OCI-LY3 (cell line): ENCODE measurements around the gene PYCR2.

Source experiments
- H2AFZ ChIP-seq: fragments of 200-600, 300-600 bp; shearing (Covaris generic); 2 replicates; pipeline ENCODE4 v1.6.0; 2014; ENCODE audit warnings: antibody characterized with exemption, low read depth, low read length
- H3K27ac ChIP-seq: fragments of 200-600, 300-600 bp; sonication (generic); 2 replicates; pipeline ENCODE4 v1.5.1; 2014; ENCODE audit warnings: mild to moderate bottlenecking, low read length, moderate library complexity, mixed read lengths
- H3K27me3 ChIP-seq: fragments of 200-600, 300-600 bp; sonication (generic); 2 replicates; pipeline ENCODE4 v1.6.1; 2014; ENCODE audit warnings: low read depth, low read length, mixed read lengths
- H3K36me3 ChIP-seq: fragments of 200-600, 300-600 bp; sonication (generic); replicated peaks from 2 replicates; pipeline ENCODE3; 2014; ENCODE audit warnings: low read depth, low read length, mixed read lengths
- H3K4me1 ChIP-seq: fragments of 300-600, 200-600 bp; sonication (generic); 2 replicates; pipeline ENCODE4 v1.6.1; 2014; ENCODE audit warnings: low read length, mixed read lengths
- H3K4me2 ChIP-seq: fragments of 200-600, 300-600 bp; sonication (generic); 2 replicates; pipeline ENCODE4 v1.6.1; 2014; ENCODE audit warnings: low read length, mixed read lengths
- H3K4me3 ChIP-seq: fragments of 300-600, 200-600 bp; sonication (generic); 2 replicates; pipeline ENCODE4 v1.5.1; 2014; ENCODE audit warnings: antibody characterized with exemption, mild to moderate bottlenecking, low read length, moderate library complexity
- H3K79me2 ChIP-seq: fragments of 300-600, 200-600 bp; shearing (Covaris generic); 2 replicates; pipeline ENCODE4 v1.6.1; 2014; ENCODE audit warnings: mild to moderate bottlenecking, low read length, mixed read lengths
- H3K9ac ChIP-seq: fragments of 300-600, 200-600 bp; shearing (Covaris generic); 2 replicates; pipeline ENCODE4 v1.6.0; 2014; ENCODE audit warnings: mild to moderate bottlenecking, low read length, moderate library complexity
- H3K9me3 ChIP-seq: fragments of 200-600, 300-600 bp; shearing (Covaris generic); 2 replicates; pipeline ENCODE4 v1.6.1; 2014; ENCODE audit warnings: low read length, mixed read lengths; ENCODE audit not compliant: insufficient read depth
- H4K20me1 ChIP-seq: fragments of 200-600, 300-600 bp; sonication (generic); 2 replicates; pipeline ENCODE4 v1.6.1; 2016; ENCODE audit warnings: low read length, mixed read lengths; ENCODE audit not compliant: insufficient read depth
- EZH2phosphoT487 ChIP-seq: fragments of 200-600 bp; shearing (Covaris generic); IDR thresholded peaks from 2 replicates; pipeline ENCODE4 v1.6.1; 2018; ENCODE audit warnings: antibody characterized with exemption, mixed run types, low read depth
- TF ChIP-seq, protein P1 (sequence below): fragments of 200-600, 300-600 bp; sonication (generic); IDR thresholded peaks from 2 replicates; pipeline ENCODE4 v1.5.1; 2014; ENCODE audit warnings: antibody characterized with exemption, low read length, low read depth

PYCR2 gene

DNA sequence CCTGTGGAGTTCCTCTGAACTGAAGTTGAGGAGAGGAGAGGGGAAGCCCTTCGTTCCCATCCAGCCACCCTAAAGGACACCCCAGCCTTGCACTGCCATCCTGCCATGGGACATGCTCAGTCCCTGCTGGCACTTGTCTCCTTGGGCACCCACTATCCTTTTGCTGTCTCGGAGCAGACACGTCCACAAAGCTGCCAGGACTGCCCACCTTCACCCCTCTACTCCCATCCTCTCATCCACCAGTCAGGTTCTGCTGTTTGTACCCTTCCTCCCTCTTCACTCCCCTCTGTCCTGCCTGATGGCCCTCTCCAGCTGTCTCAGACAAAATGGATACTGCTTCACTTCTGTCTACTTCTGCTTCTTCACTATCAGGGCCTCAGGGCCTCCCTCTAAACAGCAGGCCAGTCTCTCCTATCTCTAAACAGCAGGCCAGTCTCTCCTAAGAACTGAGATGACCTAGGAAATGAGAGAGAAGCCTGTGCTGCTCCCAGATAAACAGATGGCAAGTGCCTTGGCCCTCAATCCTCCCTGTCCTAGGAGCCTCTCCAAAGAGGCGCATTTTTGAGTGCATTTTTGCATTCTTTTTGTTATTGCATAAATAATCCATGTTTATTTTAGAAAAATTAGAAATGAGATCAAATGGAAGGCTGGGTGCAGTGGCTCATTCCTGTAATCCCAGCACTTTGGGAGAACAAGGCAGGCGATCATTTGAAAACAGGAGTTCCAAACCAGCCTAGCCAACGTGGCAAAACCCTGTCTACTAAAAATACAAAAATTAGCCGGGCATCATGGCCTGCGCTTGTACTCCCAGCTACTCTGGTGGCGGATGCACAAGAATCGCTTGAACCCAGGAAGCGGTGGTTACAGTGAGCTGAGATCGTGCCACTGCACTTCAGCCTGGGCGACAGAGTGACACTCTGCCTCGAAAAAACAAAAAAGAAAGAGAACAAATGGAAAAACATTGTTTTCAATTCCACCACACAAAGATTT, 4.4 kb upstream of the PYCR2 start:
- Histone ChIP-seq H3K4me1 (peaks cover 3% of the 10 kb centered on the region; the same call in 1 of the 2 replicates), H3K27ac (no peak overlapping the region), H3K4me3 (no peak overlapping the region), H3K4me2 (no peak overlapping the region), H3K9me3 (no peaks in the 10 kb centered on the region), H4K20me1 (no peaks in the 10 kb centered on the region), H3K9ac (no peak overlapping the region), H3K27me3 (no peaks in the 10 kb centered on the region), H3K79me2 (peaks cover 6% of the 10 kb centered on the region), H2AFZ (peak overlapping the region; percentile 84), H3K36me3 (no peaks in the 10 kb centered on the region)
- TF ChIP-seq, protein P1, sequence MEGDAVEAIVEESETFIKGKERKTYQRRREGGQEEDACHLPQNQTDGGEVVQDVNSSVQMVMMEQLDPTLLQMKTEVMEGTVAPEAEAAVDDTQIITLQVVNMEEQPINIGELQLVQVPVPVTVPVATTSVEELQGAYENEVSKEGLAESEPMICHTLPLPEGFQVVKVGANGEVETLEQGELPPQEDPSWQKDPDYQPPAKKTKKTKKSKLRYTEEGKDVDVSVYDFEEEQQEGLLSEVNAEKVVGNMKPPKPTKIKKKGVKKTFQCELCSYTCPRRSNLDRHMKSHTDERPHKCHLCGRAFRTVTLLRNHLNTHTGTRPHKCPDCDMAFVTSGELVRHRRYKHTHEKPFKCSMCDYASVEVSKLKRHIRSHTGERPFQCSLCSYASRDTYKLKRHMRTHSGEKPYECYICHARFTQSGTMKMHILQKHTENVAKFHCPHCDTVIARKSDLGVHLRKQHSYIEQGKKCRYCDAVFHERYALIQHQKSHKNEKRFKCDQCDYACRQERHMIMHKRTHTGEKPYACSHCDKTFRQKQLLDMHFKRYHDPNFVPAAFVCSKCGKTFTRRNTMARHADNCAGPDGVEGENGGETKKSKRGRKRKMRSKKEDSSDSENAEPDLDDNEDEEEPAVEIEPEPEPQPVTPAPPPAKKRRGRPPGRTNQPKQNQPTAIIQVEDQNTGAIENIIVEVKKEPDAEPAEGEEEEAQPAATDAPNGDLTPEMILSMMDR = no peak
- TF ChIP-seq EZH2phosphoT487 = no peak

DNA sequence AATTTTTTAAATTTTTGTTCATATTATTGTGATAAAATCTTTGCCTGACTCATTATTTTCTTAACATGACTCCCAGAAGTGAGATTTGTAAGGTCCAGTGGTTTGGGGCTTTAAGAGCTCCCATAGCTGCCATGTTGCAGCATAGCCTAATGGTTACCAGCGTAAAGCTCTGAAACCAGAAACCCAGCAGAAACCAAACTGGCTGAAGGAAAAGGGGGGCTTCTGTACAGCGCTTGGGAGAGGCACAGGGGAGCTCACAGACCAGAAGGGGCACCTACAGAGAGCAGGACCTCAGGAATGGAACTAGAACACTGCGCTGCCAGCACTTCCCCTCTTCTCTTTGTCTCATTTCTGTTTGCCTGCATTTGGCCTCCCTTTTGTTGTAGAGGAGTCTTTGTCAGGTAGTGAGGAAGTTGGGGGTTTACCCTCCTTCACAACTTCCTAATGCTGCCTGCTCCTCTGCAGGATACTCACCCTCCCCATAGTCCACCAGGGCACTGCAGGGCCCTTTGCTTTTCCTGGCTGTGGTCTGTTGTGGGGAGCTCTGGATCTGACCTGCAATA, 2.6 kb upstream of the PYCR2 start:
- no peaks in the 10 kb centered on the region for H3K27me3 ChIP-seq
- H3K4me2 ChIP-seq = no peak overlapping the region
- H3K4me3 ChIP-seq = no peak overlapping the region
- H2AFZ ChIP-seq = no peak overlapping the region; the same call in 1 of the 2 replicates
- peaks cover 24% of the 10 kb centered on the region for H3K79me2 ChIP-seq
- TF ChIP-seq, protein P1 = no peak
- TF ChIP-seq EZH2phosphoT487 = no peak
- peaks cover 12% of the 10 kb centered on the region for H3K36me3 ChIP-seq
- H3K4me1 ChIP-seq = peaks cover 13% of the 10 kb centered on the region
- no peaks in the 10 kb centered on the region for H3K9me3 ChIP-seq
- peaks cover 8% of the 10 kb centered on the region; the same call in 1 of the 2 replicates for H4K20me1 ChIP-seq
- no peak overlapping the region for H3K9ac ChIP-seq
- no peak overlapping the region for H3K27ac ChIP-seq

DNA sequence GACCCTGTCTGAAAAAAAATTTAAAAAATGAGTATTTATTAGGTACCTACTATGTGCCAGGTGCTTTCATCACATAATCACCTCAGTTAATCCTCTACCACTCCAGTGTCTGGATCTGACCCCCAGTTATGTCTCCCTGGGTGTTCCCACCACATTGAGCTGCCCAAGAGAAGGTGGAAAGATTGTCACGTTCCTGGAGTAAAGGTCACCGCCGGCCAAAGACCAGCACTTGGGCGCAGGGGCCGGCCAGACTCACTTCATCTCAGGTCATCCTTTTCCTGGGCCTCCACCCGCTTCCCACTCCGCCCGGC, 714 bp downstream of the PYCR2 start:
- Histone ChIP-seq H3K36me3 (peaks cover 37% of the 10 kb centered on the region), H2AFZ (0 out of 2 replicates have a peak overlapping the region, but pooled peaks have one; percentile 56), H3K27me3 (no peaks in the 10 kb centered on the region), H3K4me1 (peaks cover 41% of the 10 kb centered on the region), H3K79me2 (peaks cover 42% of the 10 kb centered on the region), H3K9ac (peak overlapping the region; percentile 93), H3K9me3 (no peaks in the 10 kb centered on the region), H4K20me1 (peaks cover 20% of the 10 kb centered on the region), H3K4me2 (peak overlapping the region; percentile 93), H3K27ac (peak overlapping the region; percentile 86), H3K4me3 (peak overlapping the region; percentile 86)
- TF ChIP-seq, protein P1 = no peak
- TF ChIP-seq EZH2phosphoT487 = no peak
